Skeletal muscle cell (primary cell): Measurements from ENCODE around the gene CLCN4.

Experiments used
- DNase-seq: peaks from one replicate; pipeline ENCODE4 v3.0.0-alpha.2; 2010; ENCODE audit warnings: low read depth
- H3K4me3 ChIP-seq: 2 replicates; pipeline ENCODE4 v1.5.1; 2011; ENCODE audit warnings: low read depth, mild to moderate bottlenecking, control low read depth, low read length, moderate library complexity

CLCN4 gene

DNA sequence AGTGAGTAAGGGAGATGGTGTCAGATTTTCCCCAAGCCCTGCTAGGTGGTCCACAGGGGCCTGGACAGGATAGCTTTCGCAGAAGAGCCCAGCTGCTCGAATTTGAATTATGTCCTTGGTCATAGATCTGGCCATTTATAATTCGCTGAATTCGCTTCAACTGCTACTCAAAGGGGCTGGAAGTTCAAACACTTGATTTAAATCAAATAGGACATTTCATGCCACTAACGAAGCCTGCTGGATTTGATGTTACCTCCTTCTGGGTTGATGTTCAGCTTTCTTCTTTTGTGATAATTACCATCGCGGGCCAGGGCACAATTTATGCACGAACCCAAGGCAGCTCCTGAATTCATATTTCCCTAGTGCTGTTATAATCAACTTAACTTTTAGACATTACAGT is 67.0 kb downstream of the CLCN4 start:
- no peak for DNase-seq
- H3K4me3 ChIP-seq, result no peak overlapping the region

DNA sequence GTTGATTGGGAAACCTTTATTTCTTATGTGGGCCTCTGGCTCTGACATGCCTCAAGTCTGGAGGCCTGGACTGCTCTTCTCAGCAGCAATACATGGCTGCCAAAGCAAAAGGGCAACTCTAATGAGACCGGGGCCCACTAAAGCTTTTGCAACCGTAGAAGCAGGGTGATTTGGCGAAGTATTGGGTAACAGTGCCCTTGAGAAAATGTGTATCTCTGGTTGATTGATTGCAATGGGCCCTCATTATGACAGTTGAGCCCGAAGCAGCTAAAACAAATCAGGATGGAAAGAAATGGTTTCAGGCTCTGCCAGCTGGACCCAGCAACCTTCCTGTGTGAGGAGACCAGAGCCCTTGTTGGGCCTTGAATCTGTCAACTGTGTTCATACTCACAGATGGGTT is 73.4 kb downstream of the CLCN4 start:
- DNase-seq, result no peak
- H3K4me3 ChIP-seq, result no peak overlapping the region

DNA sequence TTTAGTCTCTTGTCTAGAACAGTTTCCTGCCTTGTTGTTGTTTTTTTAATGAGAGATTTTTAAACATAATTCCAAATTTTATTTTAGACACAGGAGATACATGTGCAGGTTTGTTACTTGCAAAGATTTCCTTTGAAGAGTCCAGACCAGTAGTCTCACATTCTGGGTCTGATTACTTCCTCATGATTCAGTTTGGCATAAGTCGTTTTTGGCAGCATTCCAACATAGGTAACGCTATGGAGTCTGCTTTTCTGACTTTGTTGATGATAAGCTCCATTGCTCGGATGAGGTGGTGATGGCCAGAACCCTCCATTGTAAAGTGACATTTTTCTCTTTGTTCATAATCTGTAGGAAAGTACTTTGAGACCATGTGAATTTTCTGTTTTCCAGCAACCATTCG is 74.7 kb downstream of the CLCN4 start:
- H3K4me3 ChIP-seq, result no peak overlapping the region
- DNase-seq, result no peak

DNA sequence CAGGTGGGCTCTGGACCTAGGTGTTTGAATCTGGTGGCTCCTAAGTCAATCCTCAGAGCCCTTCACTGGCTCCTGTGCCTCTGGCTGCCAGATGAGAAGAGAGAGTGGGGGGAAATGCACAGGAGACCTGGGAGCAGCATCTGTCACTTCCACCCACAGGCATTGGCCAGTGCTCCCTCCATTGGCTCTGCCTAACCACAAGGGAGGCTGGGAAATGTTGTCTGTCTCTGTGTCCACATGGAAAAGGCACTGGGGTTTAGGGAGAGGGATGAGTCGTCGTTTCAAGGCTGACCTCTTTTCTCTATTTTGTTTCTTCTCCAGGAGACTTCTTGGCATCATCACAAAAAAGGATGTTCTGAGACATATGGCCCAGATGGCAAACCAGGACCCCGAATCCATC is 76.4 kb downstream of the CLCN4 start:
- no peak overlapping the region for H3K4me3 ChIP-seq
- DNase-seq, result peak; percentile 23

DNA sequence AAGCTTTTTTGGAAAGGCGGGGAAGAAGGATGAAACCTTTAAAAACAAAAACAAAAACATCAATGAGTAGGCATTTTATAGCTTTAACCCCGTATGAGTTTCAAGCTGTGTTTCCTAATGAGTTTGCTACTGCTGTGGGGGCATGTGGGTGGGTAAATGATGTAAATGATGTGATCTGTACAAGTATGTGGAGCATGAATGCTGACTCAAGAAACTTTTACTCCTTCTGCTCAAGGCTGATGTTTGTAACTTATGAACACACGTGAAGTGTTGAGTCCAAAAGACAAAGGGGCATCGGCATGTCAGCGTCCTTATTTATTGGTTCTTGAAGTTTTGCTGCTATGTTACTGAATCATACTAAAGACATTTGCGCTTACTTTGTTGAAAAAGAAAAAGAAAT is 76.9 kb downstream of the CLCN4 start:
- no peak overlapping the region for H3K4me3 ChIP-seq
- DNase-seq, result peak; percentile 54

DNA sequence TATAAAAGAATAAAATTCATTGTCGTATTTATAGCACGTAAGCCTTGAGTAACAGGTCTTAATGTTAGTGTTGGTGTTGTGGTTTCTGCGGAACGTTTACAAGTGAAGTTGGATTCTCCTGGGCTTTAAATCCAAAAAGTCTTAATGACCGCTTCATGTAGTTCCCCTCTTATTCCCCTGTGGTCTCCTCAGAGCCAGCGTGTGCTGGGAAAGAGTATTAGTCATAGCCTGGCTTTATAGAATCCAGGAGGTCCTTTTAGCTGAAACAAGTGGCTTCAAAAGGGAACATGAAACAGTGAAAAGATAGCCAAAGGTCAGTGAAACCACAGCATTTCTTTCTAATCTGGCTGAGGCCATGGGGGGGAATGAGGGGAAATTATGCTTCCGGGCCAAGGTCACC is 79.1 kb downstream of the CLCN4 start:
- H3K4me3 ChIP-seq, result no peak overlapping the region
- peak; percentile 80 for DNase-seq

DNA sequence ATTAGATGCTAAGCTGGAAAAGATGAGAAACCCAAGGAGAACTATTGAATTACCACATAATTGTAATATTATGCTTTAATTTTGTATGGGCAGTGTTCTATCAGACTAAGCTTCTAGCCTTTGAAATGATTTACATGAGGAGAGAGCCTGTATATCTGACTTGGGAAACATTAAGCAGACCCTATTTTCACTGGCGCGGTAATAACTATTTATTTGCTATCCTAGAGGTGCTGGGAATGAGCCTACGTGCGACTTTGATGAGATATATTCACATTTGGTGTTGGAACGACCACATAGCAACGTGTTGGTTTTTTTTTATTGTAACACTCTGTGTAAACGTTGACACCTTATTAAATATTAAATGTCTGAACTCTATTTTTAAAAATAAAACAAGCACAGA is 80.5 kb downstream of the CLCN4 start:
- no peak overlapping the region for H3K4me3 ChIP-seq
- DNase-seq, result no peak

DNA sequence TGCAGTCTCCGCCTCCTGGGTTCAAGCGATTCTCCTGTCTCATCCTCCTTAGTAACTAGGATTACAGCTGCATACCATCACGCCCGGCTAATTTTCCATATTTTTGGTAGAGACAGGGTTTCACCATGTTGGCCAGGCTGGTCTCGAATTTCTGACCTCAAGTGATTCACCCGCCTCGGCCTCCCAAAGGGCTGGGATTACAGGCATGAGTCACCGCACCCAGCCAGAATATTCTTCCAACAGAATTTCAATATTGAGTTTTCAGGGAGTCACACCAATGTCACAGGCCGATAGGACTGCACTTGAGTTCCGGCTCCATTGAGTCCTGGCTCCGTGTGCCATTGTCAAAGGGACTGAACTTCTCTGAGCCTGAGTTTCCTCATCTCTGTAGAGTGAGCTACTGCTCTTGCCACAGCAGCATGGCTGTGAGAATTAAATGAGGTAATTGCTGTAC is 82.9 kb downstream of the CLCN4 start:
- peak; percentile 48 for DNase-seq
- H3K4me3 ChIP-seq, result no peak overlapping the region

DNA sequence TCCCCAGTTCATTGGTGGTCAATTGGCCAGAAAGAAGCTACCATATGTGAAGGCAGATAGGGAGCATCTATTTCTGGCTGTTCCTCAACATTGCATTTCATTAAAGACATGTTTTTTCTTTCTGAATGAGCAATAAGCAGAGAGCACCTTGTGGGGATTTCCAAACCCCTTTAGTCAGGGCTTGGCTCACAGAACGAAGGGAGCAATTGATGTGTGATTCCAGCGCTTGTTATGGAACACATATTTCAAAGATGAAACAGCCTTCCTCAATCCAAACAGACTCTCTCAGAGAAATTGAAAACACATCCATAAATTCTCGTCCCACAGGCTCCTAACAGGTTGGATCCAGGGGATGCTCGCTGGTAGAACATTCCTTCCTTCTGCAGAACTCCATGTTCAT is 84.1 kb downstream of the CLCN4 start:
- peak; percentile 78 for DNase-seq
- H3K4me3 ChIP-seq, result no peak overlapping the region

DNA sequence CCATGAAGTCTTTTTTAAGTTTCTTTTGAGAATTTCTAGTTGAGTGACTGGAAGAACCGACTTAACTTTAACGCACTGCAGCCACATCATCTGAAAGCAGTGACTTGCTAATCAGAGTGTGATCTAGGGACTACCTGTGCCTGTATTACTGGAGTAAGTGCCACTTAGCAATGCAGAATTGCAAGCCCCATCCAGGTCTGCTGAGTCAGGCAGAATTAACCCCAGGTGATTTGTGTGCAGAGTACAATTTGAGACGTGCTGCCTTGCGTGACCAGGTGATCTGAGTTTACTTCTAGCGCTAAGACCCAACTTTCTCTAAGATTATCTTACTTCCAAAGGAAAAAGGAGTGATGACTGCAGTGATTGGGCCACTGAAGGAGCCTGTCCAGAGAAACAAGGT is 85.3 kb downstream of the CLCN4 start:
- no peak overlapping the region for H3K4me3 ChIP-seq
- no peak for DNase-seq

DNA sequence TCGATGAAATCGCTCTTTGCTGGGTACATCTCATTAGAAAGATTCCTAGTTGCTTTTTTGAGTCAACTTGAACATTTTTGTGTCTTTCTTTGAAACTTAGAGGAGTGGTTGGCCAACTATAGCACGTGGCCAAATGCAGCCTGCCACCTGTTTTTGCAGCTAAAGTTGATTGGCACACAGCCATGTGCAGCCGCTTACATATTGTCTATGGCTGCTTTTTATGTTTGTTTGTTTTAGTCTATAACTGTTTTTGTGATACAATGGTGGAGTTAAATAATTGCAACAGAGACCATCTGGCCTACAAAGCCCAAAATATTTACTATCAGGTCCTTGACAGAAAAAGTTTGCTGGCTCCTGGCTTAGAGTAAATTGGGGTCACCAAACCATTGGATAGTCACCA is 86.3 kb downstream of the CLCN4 start:
- DNase-seq, result no peak
- H3K4me3 ChIP-seq, result no peak overlapping the region

DNA sequence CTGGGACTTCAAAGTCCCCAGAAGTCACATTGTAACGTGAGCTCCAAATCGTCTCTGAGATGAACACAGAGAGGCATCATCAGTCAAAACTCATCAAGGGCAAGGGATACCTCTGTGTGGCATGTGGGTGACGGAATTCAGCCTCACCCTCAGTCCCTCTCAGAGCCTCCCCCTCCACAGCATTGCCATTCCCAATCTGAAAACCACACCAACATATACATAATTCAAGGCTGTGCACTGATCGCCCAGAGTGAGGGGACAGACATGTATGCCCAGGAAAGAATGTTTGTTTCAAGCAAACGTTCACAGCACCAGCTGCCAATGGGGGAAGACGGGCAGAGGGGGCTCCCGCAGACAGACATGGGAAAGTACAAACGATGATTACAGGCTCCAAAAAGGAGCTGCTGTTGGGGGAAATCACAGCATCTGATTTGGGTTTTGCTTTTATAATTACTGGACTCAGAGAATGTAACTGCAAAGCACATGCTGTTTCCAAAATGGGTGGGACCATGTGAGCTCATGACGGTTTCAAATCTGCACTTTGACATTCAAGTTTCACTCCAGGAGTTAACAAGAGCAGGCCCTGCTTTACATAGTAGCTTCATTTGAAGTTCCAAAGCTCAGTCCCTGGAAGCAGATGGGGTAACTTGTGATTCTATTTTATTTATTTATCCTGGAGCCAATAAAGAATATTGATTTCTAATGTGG is 88.3 kb downstream of the CLCN4 start:
- H3K4me3 ChIP-seq, result no peak overlapping the region
- DNase-seq, result no peak

DNA sequence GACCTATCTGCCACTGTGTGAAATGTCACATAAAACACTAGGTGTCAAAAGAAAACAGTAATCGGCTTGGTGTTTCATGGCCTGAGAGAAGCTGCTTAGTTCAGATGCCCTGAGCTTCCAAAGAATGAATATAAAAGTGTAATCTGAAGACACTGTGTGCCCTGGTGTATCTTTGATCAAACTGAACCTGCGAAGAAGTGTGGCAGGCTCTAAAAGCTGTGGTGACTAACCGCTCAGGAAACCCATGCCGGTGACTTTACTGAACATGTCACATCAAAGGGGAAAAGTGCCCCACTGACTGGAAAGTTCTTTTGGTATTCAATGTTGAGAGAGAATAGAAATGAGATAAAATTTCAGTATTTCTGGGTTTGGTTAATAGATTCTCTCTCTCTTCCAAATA is 89.1 kb downstream of the CLCN4 start:
- no peak for DNase-seq
- no peak overlapping the region for H3K4me3 ChIP-seq

DNA sequence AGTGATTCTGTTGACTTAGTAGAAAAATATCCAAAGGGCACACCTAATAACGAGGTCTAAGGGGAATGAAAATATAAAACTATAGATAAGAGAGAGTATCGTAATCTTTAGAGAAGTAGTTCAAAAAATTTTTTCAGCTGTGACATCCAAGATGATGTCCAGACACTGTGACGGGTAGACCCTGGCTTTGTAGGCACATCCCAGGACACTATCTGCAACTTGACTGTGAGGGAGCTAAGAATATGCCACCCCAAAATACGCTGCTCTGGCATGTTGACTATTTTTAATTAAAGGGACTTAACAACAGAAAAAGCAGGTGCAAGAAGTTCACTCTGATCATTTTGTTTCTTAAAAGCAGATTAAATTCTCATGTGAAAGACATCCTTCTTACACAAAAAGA is 89.5 kb downstream of the CLCN4 start:
- no peak for DNase-seq
- H3K4me3 ChIP-seq, result no peak overlapping the region

DNA sequence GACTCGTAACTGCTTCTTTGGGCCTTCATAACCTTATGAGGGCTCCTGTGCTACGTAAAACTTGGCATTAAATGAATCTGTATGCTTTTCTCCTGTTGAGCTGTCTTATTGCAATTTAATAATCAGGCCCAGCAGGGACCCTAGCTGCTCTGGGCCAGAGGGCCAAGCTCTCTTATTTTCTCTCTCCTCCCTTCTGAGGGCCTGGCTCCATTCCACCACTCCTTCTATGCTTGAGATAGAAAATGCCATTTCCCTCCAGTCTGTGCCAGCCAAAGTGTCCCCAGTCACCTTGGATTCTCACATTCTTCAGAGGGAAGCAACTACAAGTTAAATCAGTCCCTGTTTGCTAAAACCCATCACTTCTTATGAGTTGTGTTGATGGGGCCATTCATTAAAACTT is 90.1 kb downstream of the CLCN4 start:
- no peak overlapping the region for H3K4me3 ChIP-seq
- no peak for DNase-seq

DNA sequence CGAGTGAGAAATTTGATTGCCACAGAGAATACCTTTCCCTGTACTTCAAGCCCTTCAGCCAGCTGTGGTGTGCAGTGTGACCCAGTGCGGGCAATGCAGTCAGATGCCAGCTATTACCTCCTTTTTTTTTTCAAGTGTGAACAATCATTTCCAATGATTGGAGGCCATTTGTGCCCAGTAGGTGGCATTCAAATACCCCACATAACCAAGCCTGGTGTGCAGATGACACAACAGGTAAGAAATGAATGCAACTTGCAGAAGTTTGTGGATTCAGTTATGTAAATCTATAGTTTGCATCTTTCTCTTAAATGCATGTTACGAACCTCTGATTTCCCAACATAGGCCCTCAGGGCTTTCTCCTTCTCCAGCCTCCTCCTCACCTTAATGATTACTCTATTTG is 98.0 kb downstream of the CLCN4 start:
- DNase-seq, result no peak

DNA sequence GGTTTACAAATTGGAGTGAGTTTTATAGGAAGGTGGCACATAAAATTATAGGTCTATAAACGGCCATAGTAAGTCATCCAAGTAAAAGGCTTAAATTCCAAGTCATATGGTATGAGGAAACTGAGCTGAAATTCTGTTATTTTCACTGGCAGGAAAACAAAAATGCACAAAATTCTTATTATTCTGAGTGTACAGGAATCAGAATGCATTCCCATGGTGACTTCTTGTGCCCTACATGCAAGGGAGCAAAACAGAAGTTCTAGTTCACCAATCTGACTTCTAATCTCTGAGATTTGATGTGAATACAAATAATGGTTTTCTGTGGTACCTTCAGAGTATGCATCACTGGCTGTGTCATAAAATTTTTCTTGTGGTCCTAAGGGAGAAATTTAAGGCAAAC is 102.9 kb downstream of the CLCN4 start:
- no peak overlapping the region for H3K4me3 ChIP-seq

More for the DNA sequence above, 98.0 kb downstream of the CLCN4 start:
- H3K4me3 ChIP-seq, result no peak overlapping the region

DNA sequence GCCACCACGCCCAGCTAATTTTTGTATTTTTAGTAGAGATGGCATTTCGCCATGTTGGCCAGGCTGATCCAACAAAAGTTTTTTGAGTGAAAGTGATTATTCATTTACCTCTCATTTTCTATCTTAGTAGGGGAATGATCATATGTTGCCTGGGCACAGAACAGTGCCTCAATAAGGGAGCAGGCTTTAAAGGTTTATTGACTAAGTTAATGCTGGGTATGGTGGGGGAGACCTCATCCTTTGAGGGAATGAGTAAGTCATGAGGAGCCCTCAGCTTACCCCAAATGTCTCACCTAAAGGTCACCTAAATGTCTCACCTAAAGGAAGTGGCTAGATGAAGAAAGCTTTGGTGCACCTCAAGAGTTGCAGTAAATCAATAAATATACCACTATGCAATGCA is 109.0 kb downstream of the CLCN4 start:
- no peak overlapping the region for H3K4me3 ChIP-seq
- DNase-seq, result no peak

More for the DNA sequence above, 102.9 kb downstream of the CLCN4 start:
- no peak for DNase-seq

DNA sequence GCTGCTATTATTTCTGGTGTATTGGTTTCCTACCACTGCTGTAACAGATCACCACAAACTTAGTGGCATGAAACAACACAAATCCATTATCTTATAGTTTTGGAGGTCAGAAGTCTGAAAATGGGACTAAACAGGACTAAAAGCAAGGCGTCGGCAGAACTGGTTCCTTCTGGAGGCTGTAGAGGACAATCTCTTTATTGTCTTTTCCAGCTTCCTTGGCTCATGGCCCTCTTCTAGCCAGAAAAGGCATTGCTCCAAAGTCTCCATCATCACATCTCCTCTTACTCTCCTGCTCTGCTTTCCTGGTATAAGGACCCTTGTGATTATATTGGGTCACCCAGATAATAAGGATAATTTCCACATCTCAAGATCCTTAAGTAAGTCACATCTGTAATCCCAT is 121.9 kb downstream of the CLCN4 start:
- no peak for DNase-seq
- H3K4me3 ChIP-seq, result no peak overlapping the region

DNA sequence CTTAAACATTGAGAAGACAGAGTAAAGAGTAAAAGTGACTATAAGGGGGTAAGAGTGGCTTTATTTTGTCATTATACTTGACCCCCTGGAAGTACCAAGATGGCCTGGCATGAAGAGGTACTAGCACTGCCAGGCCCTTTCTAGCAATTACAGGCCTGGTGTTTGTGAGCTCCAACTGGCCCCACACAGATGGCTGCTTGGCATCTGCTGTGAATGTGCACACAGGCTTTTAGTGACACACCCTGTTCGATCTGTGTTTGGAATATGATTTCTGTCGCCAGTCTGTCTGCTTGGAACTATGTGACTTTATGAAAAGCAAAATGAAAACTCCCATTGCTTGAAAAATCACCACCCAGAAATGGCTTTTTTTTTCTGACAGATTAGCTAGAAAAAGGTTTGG is 123.3 kb downstream of the CLCN4 start:
- DNase-seq, result no peak
- H3K4me3 ChIP-seq, result no peak overlapping the region

DNA sequence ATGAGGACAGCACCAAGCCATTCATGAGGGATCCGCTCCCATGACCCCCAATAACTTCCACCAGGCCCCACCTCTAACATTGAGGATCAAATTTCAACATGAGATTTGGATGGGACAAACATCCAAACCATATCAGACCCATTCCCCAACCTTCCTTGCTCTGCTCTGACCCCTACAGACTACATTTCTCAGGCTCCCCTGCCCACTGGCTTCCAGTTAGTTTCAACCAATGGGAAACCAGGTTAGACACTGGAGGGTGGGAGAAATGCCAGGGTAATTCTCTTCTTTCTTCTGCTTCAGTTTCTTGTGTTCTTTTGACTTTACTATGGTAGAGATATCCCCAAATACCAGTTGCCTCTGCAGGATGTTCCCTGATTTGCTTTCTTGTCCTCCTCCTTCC is 125.7 kb downstream of the CLCN4 start:
- DNase-seq, result no peak
- no peak overlapping the region for H3K4me3 ChIP-seq

DNA sequence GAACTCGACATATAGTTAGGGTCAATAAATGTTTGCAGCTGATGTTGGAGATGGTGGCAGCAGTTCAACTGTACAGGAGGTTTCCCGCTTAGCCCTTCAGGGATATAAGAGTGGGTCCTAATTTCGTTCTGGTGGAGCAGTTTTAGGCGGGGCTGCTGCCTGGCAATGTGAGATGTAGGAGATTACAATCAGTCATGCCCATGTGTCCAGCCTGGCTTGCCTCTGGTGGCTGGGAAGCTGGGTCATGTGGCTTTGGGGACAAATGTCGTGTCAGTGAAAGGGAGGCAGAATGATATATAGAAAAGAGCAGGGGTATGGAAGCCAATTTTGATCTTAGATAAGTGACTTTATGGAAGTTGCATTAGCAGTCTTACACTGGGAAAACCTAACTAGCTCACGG is 129.4 kb downstream of the CLCN4 start:
- no peak overlapping the region for H3K4me3 ChIP-seq
- DNase-seq, result no peak
